ENCODE data around the gene APBA2. TPM values are rescaled to one million over a fixed set of nuclear protein-coding genes. Genes with fewer than 3 reads are reported as not detected.

APBA2 gene
- total RNA-seq, 1 donor from 2014 or later: 19.6 TPM

GRCh38 chr15:28917791-28918140, 32.0 kb downstream of the APBA2 start:
- Histone ChIP-seq H3K27ac (no peak overlapping the region), H3K27me3 (no peaks in the 10 kb centered on the region), H3K4me1 (no peaks in the 10 kb centered on the region), H3K4me3 (no peak overlapping the region), H3K9me3 (no peaks in the 10 kb centered on the region), H3K36me3 (no peaks in the 10 kb centered on the region)
- intact Hi-C loops (cut with DNase I): no loop called here
- no peak for DNase-seq (ENCODE audit: extremely low spot score in 2 of 2)
- no peak for TF ChIP-seq POLR2A (IDR thresholded peaks at IDR 0.05)
- TF ChIP-seq CTCF (IDR thresholded peaks at IDR 0.05): no peak

- TF ChIP-seq POLR2AphosphoS5 (IDR thresholded peaks at IDR 0.05; ENCODE audit: insufficient read depth in 1 of 2, low read depth in 1 of 2) (no peak), CTCF (IDR thresholded peaks at IDR 0.05) (no peak), POLR2A (IDR thresholded peaks at IDR 0.05) (no peak)
- Histone ChIP-seq H3K27ac (no peak overlapping the region), H3K36me3 (no peaks in the 10 kb centered on the region), H3K27me3 (no peaks in the 10 kb centered on the region), H3K4me3 (no peak overlapping the region), H3K9me3 (no peaks in the 10 kb centered on the region), H3K4me1 (no peaks in the 10 kb centered on the region)
- intact Hi-C loops (cut with DNase I): no loop called here
- DNase-seq (ENCODE audit: extremely low spot score in 2 of 2): no peak
These were observed 32.6 kb downstream of the APBA2 start for GRCh38 chr15:28918141-28918983.

GRCh38 chr15:28919201-28919635, 33.4 kb downstream of the APBA2 start:
- intact Hi-C loops (cut with DNase I): no loop called here
- TF ChIP-seq POLR2AphosphoS5 (IDR thresholded peaks at IDR 0.05; ENCODE audit: insufficient read depth in 1 of 2, low read depth in 1 of 2) (no peak), CTCF (IDR thresholded peaks at IDR 0.05) (no peak), POLR2A (IDR thresholded peaks at IDR 0.05) (no peak)
- no peaks in the 10 kb centered on the region for H3K36me3 ChIP-seq
- H3K4me1 ChIP-seq: no peaks in the 10 kb centered on the region
- no peak overlapping the region for H3K27ac ChIP-seq
- no peaks in the 10 kb centered on the region for H3K9me3 ChIP-seq
- H3K27me3 ChIP-seq: no peaks in the 10 kb centered on the region
- no peak for DNase-seq (ENCODE audit: extremely low spot score in 2 of 2)
- no peak overlapping the region for H3K4me3 ChIP-seq

GRCh38 chr15:28919679-28920655, 34.2 kb downstream of the APBA2 start:
- no peak overlapping the region for H3K27ac ChIP-seq
- intact Hi-C loops (cut with DNase I): no loop called here
- TF ChIP-seq CTCF (IDR thresholded peaks at IDR 0.05) (no peak), POLR2AphosphoS5 (IDR thresholded peaks at IDR 0.05; ENCODE audit: insufficient read depth in 1 of 2, low read depth in 1 of 2) (no peak), POLR2A (IDR thresholded peaks at IDR 0.05) (no peak)
- no peak for DNase-seq (ENCODE audit: extremely low spot score in 2 of 2)
- no peaks in the 10 kb centered on the region for H3K9me3 ChIP-seq
- H3K27me3 ChIP-seq: no peaks in the 10 kb centered on the region
- no peaks in the 10 kb centered on the region for H3K4me1 ChIP-seq
- H3K36me3 ChIP-seq: no peaks in the 10 kb centered on the region
- no peak overlapping the region for H3K4me3 ChIP-seq
